CD4-positive, alpha-beta memory T cell (primary cell): Measurements from ENCODE around the gene GALR2. TPM values are rescaled to one million over a fixed set of nuclear protein-coding genes. Genes with fewer than 3 reads are reported as not detected.

ENCODE experiments used
- CTCF ChIA-PET: fragments of 350-600 bp; sonication (Branson Sonifier 250); formaldehyde crosslinking; loops from one replicate; lab custom pipeline; 2021; ENCODE audit warnings: inconsistent platforms; ENCODE audit not compliant: partially characterized antibody; lab: Charles Lee
- POLR2A ChIA-PET: fragments of 350-600 bp; sonication (Branson Sonifier 250); formaldehyde crosslinking; loops from one replicate; lab custom pipeline; 2021; ENCODE audit not compliant: partially characterized antibody; lab: Charles Lee
- DNase-seq, 5 donors: peaks; one replicate each; pipeline versions ENCODE4 v3.0.0 to v3.0.0-alpha.2; 2020 to 2022; ENCODE audit warnings: mixed read lengths in 1 of 5
- H3K27ac ChIP-seq: one replicate; pipeline ENCODE4 v1.7.0; 2013; ENCODE audit warnings: low read depth, low read length
- H3K27me3 ChIP-seq: 2 replicates; pipeline ENCODE4 v1.7.0; 2013; ENCODE audit warnings: mild to moderate bottlenecking, low read length, moderate library complexity; ENCODE audit not compliant: insufficient read depth
- H3K36me3 ChIP-seq: 2 replicates; pipeline ENCODE4 v1.7.0; 2013; ENCODE audit warnings: mild to moderate bottlenecking, low read length, moderate library complexity; ENCODE audit not compliant: insufficient read depth
- H3K4me1 ChIP-seq: 2 replicates; pipeline ENCODE4 v1.7.0; 2013; ENCODE audit warnings: mild to moderate bottlenecking, low read length, moderate library complexity; ENCODE audit not compliant: insufficient read depth
- H3K4me3 ChIP-seq, 2 donors: one replicate each; pipeline ENCODE4 v1.7.0; 2013; ENCODE audit warnings: low read length in 2 of 2, mild to moderate bottlenecking in 1 of 2
- H3K9me3 ChIP-seq, 2 donors: one replicate each; pipeline ENCODE4 v1.7.0; 2013; ENCODE audit warnings: low read length in 2 of 2, control low read depth in 1 of 2; ENCODE audit not compliant: control insufficient read depth in 1 of 2
- H3K27ac Mint-ChIP-seq, 7 donors: one replicate each; pipeline ENCODE4 v1.8.0; 2020 to 2021; ENCODE audit warnings: mixed read lengths in 7 of 7, mild to moderate bottlenecking in 6 of 7, inconsistent platforms in 3 of 7, moderate library complexity in 3 of 7
- H3K27me3 Mint-ChIP-seq, 2 donors: one replicate each; pipeline ENCODE4 v1.8.0; 2020 to 2021; ENCODE audit warnings: mixed read lengths in 2 of 2
- H3K36me3 Mint-ChIP-seq, 2 donors: one replicate each; pipeline ENCODE4 v1.8.0; 2020 to 2021; ENCODE audit warnings: mixed read lengths in 2 of 2, inconsistent platforms in 1 of 2, mild to moderate bottlenecking in 1 of 2
- H3K4me1 Mint-ChIP-seq, 4 donors: one replicate each; pipeline ENCODE4 v1.8.0; 2020 to 2021; ENCODE audit warnings: mixed read lengths in 4 of 4, mild to moderate bottlenecking in 1 of 4
- H3K4me3 Mint-ChIP-seq, 8 donors: one replicate each; pipeline ENCODE4 v1.8.0; 2020 to 2021; ENCODE audit warnings: mixed read lengths in 8 of 8, mild to moderate bottlenecking in 7 of 8, moderate library complexity in 6 of 8, inconsistent platforms in 3 of 8
- H3K9me3 Mint-ChIP-seq, 8 donors: one replicate each; pipeline ENCODE4 v1.8.0; 2020 to 2021; ENCODE audit warnings: mixed read lengths in 8 of 8, mild to moderate bottlenecking in 5 of 8, inconsistent platforms in 3 of 8, moderate library complexity in 1 of 8
- intact Hi-C: fragments of 100-400 bp; cut with micrococcal nuclease; formaldehyde crosslinking; loops from one replicate; pipeline ENCODE4 v1.15.1; 2023
- polyA plus RNA-seq, 2 donors: library from polyadenylated mRNA; unstranded; fragments of 300-500 nt; fragmentation: Illumina TruSeq; gene quantifications; one replicate each; pipeline ENCODE4 v1.2.3, GENCODE V29; 2021
- total RNA-seq, 2 experiments: library from RNA; stranded (reverse); gene quantifications; one replicate each; pipeline ENCODE4 v1.2.3, GENCODE V29; 2021

The GALR2 gene
- total and polyA plus RNA-seq, 4 experiments from 2014 or later, result 0.37 TPM; not detected in 3

- no peaks in the 10 kb centered on the region for H3K27me3 ChIP-seq
- CTCF ChIA-PET, result interaction anchor here (1.0 to 11.2 kb wide), 13 partner anchors 23 to 157 kb away, joined by 3 to 232 read pairs (median 7); no protein-coding TSS in a partner anchor
- POLR2A ChIA-PET, result interaction anchor here (1.3 to 7.9 kb wide), 7 partner anchors 19 to 157 kb away, joined by 4 to 108 read pairs (median 7); partner anchors contain the start of gene UBALD2
- Mint-ChIP-seq H3K9me3 (no peaks in the 10 kb centered on the region), H3K27ac (peak overlapping the region; percentile 21 to 86 (median 56)), H3K36me3 (no peaks in the 10 kb centered on the region), H3K4me3 (peak overlapping the region in 7 of 8 donors; percentile 35 to 80 (median 49)), H3K27me3 (no peaks in the 10 kb centered on the region), H3K4me1 (peaks cover 4 to 12% (median 9%) of the 10 kb centered on the region in 4 donors)
- H3K27ac ChIP-seq, result no peak overlapping the region
- no peaks in the 10 kb centered on the region for H3K36me3 ChIP-seq
- no peak overlapping the region for H3K4me3 ChIP-seq
- DNase-seq, result no peak
- intact Hi-C loops, result loop anchor here (5.0 kb wide), 1 partner anchor 110 kb away; no protein-coding TSS in a partner anchor
- H3K9me3 ChIP-seq, result no peaks in the 10 kb centered on the region
- H3K4me1 ChIP-seq, result peaks cover 10% of the 10 kb centered on the region
Measured at GRCh38 chr17:76122431-76123190, 48.0 kb downstream of the GALR2 start.

- peak overlapping the region in 5 of 8 donors; percentile 25 to 80 (median 51) for H3K4me3 Mint-ChIP-seq
- ChIA-PET CTCF (interaction anchor here (0.7 to 11.2 kb wide), 14 partner anchors 20 to 393 kb away, joined by 3 to 232 read pairs (median 6); no protein-coding TSS in a partner anchor), POLR2A (interaction anchor here (1.3 to 7.9 kb wide), 7 partner anchors 19 to 157 kb away, joined by 4 to 108 read pairs (median 9); partner anchors contain the start of gene UBALD2)
- Histone ChIP-seq H3K9me3 (no peaks in the 10 kb centered on the region), H3K27ac (no peak overlapping the region), H3K27me3 (no peaks in the 10 kb centered on the region), H3K4me3 (no peak overlapping the region), H3K36me3 (no peaks in the 10 kb centered on the region), H3K4me1 (peaks cover 10% of the 10 kb centered on the region)
- H3K4me1 Mint-ChIP-seq, result peaks cover 4 to 12% (median 9%) of the 10 kb centered on the region in 4 donors
- DNase-seq, result no peak
- no peaks in the 10 kb centered on the region for H3K27me3 Mint-ChIP-seq
- no peaks in the 10 kb centered on the region for H3K9me3 Mint-ChIP-seq
- intact Hi-C loops, result loop anchor here (5.0 kb wide), 1 partner anchor 111 kb away; no protein-coding TSS in a partner anchor
- H3K36me3 Mint-ChIP-seq, result no peaks in the 10 kb centered on the region
- H3K27ac Mint-ChIP-seq, result peak overlapping the region in 4 of 7 donors; percentile 22 to 86 (median 40)
Measured at GRCh38 chr17:76123191-76123499, 48.6 kb downstream of the GALR2 start.

- Histone ChIP-seq H3K27ac (no peak overlapping the region), H3K36me3 (no peaks in the 10 kb centered on the region), H3K4me3 (no peak overlapping the region), H3K9me3 (no peaks in the 10 kb centered on the region), H3K4me1 (peaks cover 10% of the 10 kb centered on the region), H3K27me3 (no peaks in the 10 kb centered on the region)
- Mint-ChIP-seq H3K4me3 (peak overlapping the region in 1 of 8 donors; percentile 28), H3K27me3 (no peaks in the 10 kb centered on the region), H3K9me3 (no peaks in the 10 kb centered on the region), H3K36me3 (no peaks in the 10 kb centered on the region), H3K4me1 (peaks cover 4 to 12% (median 9%) of the 10 kb centered on the region in 4 donors), H3K27ac (peak overlapping the region in 4 of 7 donors; percentile 29 to 60 (median 45))
- POLR2A ChIA-PET, result interaction anchor here (0.6 to 7.9 kb wide), 9 partner anchors 17 to 165 kb away, joined by 3 to 108 read pairs (median 5); partner anchors contain the start of genes FOXJ1 and UBALD2
- CTCF ChIA-PET, result interaction anchor here (0.7 to 11.2 kb wide), 18 partner anchors 9 to 392 kb away, joined by 3 to 232 read pairs (median 4); partner anchors contain the start of gene RNF157
- intact Hi-C loops, result loop anchor here (5.0 kb wide), 1 partner anchor 112 kb away; no protein-coding TSS in a partner anchor
- no peak for DNase-seq
Measured at GRCh38 chr17:76123749-76124581, 49.4 kb downstream of the GALR2 start.

GRCh38 chr17:76124582-76125390 is 50.2 kb downstream of the GALR2 start:
- Histone ChIP-seq H3K27me3 (no peaks in the 10 kb centered on the region), H3K4me1 (peaks cover 10% of the 10 kb centered on the region), H3K9me3 (no peaks in the 10 kb centered on the region), H3K27ac (no peak overlapping the region), H3K36me3 (no peaks in the 10 kb centered on the region), H3K4me3 (no peak overlapping the region)
- no peaks in the 10 kb centered on the region for H3K27me3 Mint-ChIP-seq
- intact Hi-C loops, result loop anchor here (5.0 kb wide), 1 partner anchor 112 kb away; no protein-coding TSS in a partner anchor
- H3K36me3 Mint-ChIP-seq, result no peaks in the 10 kb centered on the region
- H3K4me3 Mint-ChIP-seq, result no peak overlapping the region
- ChIA-PET POLR2A (interaction anchor here (0.6 to 7.9 kb wide), 11 partner anchors 9 to 164 kb away, joined by 3 to 108 read pairs (median 7); partner anchors contain the start of genes FOXJ1 and UBALD2), CTCF (interaction anchor here (0.9 to 11.2 kb wide), 17 partner anchors 10 to 155 kb away, joined by 3 to 232 read pairs (median 5); no protein-coding TSS in a partner anchor)
- H3K27ac Mint-ChIP-seq, result no peak overlapping the region
- no peak for DNase-seq
- peaks cover 4 to 12% (median 9%) of the 10 kb centered on the region in 4 donors for H3K4me1 Mint-ChIP-seq
- H3K9me3 Mint-ChIP-seq, result no peaks in the 10 kb centered on the region

- POLR2A ChIA-PET, result interaction anchor here (0.9 to 2.3 kb wide), 9 partner anchors 10 to 147 kb away, joined by 3 to 13 read pairs (median 7); partner anchors contain the start of genes FOXJ1 and UBALD2
- H3K27me3 ChIP-seq, result no peaks in the 10 kb centered on the region
- H3K36me3 ChIP-seq, result no peaks in the 10 kb centered on the region
- Mint-ChIP-seq H3K36me3 (no peaks in the 10 kb centered on the region), H3K27ac (no peak overlapping the region), H3K4me3 (no peak overlapping the region), H3K27me3 (no peaks in the 10 kb centered on the region), H3K4me1 (peaks cover 4 to 12% (median 9%) of the 10 kb centered on the region in 4 donors), H3K9me3 (no peaks in the 10 kb centered on the region)
- no peaks in the 10 kb centered on the region for H3K9me3 ChIP-seq
- no peak overlapping the region for H3K27ac ChIP-seq
- CTCF ChIA-PET, result interaction anchor here (0.9 to 11.2 kb wide), 11 partner anchors 20 to 158 kb away, joined by 3 to 232 read pairs (median 7); no protein-coding TSS in a partner anchor
- intact Hi-C loops, result no loop called here
- H3K4me1 ChIP-seq, result peaks cover 10% of the 10 kb centered on the region
- no peak overlapping the region for H3K4me3 ChIP-seq
- DNase-seq, result no peak
Measured at GRCh38 chr17:76125391-76125675, 50.8 kb downstream of the GALR2 start.

- Mint-ChIP-seq H3K9me3 (no peaks in the 10 kb centered on the region), H3K27me3 (no peaks in the 10 kb centered on the region), H3K4me3 (no peak overlapping the region), H3K36me3 (no peaks in the 10 kb centered on the region), H3K27ac (peak overlapping the region in 1 of 7 donors; percentile 75), H3K4me1 (peaks cover 4 to 8% (median 8%) of the 10 kb centered on the region in 4 donors)
- H3K36me3 ChIP-seq, result no peaks in the 10 kb centered on the region
- H3K27ac ChIP-seq, result no peak overlapping the region
- ChIA-PET POLR2A (interaction anchor here (0.6 to 2.3 kb wide), 12 partner anchors 10 to 255 kb away, joined by 3 to 13 read pairs (median 5); partner anchors contain the start of genes FOXJ1 and UBALD2), CTCF (interaction anchor here (0.6 to 11.2 kb wide), 17 partner anchors 16 to 172 kb away, joined by 3 to 232 read pairs (median 4); no protein-coding TSS in a partner anchor)
- no peak for DNase-seq
- no peak overlapping the region for H3K4me3 ChIP-seq
- peaks cover 10% of the 10 kb centered on the region for H3K4me1 ChIP-seq
- H3K9me3 ChIP-seq, result no peaks in the 10 kb centered on the region
- H3K27me3 ChIP-seq, result no peaks in the 10 kb centered on the region
- intact Hi-C loops, result no loop called here
Measured at GRCh38 chr17:76125922-76126321, 51.3 kb downstream of the GALR2 start.
